A204.1 (cell line): ENCODE measurements around the gene MTMR10.

ENCODE experiments used
- FAIRE-seq: peaks from 2 replicates; lab custom pipeline; 2012; peaks lifted over from hg19 to GRCh38; lab: Jason Lieb, UNC

Gene MTMR10

GRCh38 chr15:31013863-31014607 lies 22.6 kb upstream of the MTMR10 start:
- no peak for FAIRE-seq

GRCh38 chr15:31012455-31012854 lies 21.0 kb upstream of the MTMR10 start:
- no peak for FAIRE-seq

- no peak for FAIRE-seq
Observed at GRCh38 chr15:31010036-31010435, 18.6 kb upstream of the MTMR10 start.

GRCh38 chr15:31005660-31006059 lies 14.2 kb upstream of the MTMR10 start:
- no peak for FAIRE-seq

- no peak for FAIRE-seq
Observed at GRCh38 chr15:31004220-31004733, 12.8 kb upstream of the MTMR10 start.

- FAIRE-seq = no peak
Observed at GRCh38 chr15:31001702-31002101, 10.3 kb upstream of the MTMR10 start.

- FAIRE-seq = no peak
Observed at GRCh38 chr15:30999729-31000128, 8.3 kb upstream of the MTMR10 start.

- FAIRE-seq = no peak
Observed at GRCh38 chr15:30997270-30997669, 5.8 kb upstream of the MTMR10 start.

- no peak for FAIRE-seq
Observed at GRCh38 chr15:30992249-30992864, 929 bp upstream of the MTMR10 start.

GRCh38 chr15:30990446-30991254 lies 778 bp downstream of the MTMR10 start:
- FAIRE-seq = no peak

GRCh38 chr15:30990036-30990435 lies 1.4 kb downstream of the MTMR10 start:
- FAIRE-seq = no peak

- no peak for FAIRE-seq
Observed at GRCh38 chr15:30985081-30985531, 6.3 kb downstream of the MTMR10 start.

GRCh38 chr15:30984542-30984941 lies 6.9 kb downstream of the MTMR10 start:
- FAIRE-seq = no peak

GRCh38 chr15:30984118-30984517 lies 7.3 kb downstream of the MTMR10 start:
- FAIRE-seq = no peak

- no peak for FAIRE-seq
Observed at GRCh38 chr15:30979457-30979856, 12.0 kb downstream of the MTMR10 start.

- FAIRE-seq = no peak
Observed at GRCh38 chr15:30978328-30978727, 13.1 kb downstream of the MTMR10 start.

- no peak for FAIRE-seq
Observed at GRCh38 chr15:30974112-30974511, 17.3 kb downstream of the MTMR10 start.

- no peak for FAIRE-seq
Observed at GRCh38 chr15:30973379-30973778, 18.0 kb downstream of the MTMR10 start.

- FAIRE-seq = no peak
Observed at GRCh38 chr15:30969724-30970123, 21.7 kb downstream of the MTMR10 start.

GRCh38 chr15:30963681-30964080 lies 27.7 kb downstream of the MTMR10 start:
- FAIRE-seq = no peak

- no peak for FAIRE-seq
Observed at GRCh38 chr15:30962659-30963058, 28.8 kb downstream of the MTMR10 start.

GRCh38 chr15:30962079-30962478 lies 29.3 kb downstream of the MTMR10 start:
- no peak for FAIRE-seq

- no peak for FAIRE-seq
Observed at GRCh38 chr15:30958219-30958618, 33.2 kb downstream of the MTMR10 start.
